GM21447 (cell line): ENCODE data around the gene SLC4A4.

Experiments used
- ATAC-seq: cut with Tn5 transposase; IDR thresholded peaks from one replicate; pipeline ENCODE4 v1.9.1; 2021; ENCODE audit not compliant: unreplicated experiment

Gene SLC4A4

GRCh38 chr4:71586087-71586763 lies 247.4 kb downstream of the SLC4A4 start:
- ATAC-seq, result no peak

DNA sequence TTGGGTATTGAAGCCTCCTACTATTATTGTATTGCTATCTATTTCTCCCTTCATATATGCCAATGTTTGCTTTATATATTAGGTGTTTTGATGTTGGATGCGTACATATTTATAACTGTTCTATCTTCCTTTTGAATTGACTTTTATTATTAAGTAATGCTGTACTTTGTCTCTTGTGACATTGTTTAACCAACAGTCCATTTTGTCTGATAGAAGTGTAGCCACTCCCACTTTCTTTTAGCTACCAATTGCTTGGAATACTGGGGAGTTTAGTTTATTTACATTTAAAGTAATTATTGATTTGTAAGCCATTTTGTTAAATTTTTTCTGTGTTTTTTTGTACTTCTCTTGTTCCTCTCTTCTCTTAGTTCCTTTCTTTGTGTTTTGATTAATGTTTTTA lies 249.2 kb downstream of the SLC4A4 start:
- ATAC-seq, result no peak

GRCh38 chr4:71592793-71593192 lies 254.0 kb downstream of the SLC4A4 start:
- no peak for ATAC-seq

GRCh38 chr4:71593311-71593710 lies 254.5 kb downstream of the SLC4A4 start:
- no peak for ATAC-seq

DNA sequence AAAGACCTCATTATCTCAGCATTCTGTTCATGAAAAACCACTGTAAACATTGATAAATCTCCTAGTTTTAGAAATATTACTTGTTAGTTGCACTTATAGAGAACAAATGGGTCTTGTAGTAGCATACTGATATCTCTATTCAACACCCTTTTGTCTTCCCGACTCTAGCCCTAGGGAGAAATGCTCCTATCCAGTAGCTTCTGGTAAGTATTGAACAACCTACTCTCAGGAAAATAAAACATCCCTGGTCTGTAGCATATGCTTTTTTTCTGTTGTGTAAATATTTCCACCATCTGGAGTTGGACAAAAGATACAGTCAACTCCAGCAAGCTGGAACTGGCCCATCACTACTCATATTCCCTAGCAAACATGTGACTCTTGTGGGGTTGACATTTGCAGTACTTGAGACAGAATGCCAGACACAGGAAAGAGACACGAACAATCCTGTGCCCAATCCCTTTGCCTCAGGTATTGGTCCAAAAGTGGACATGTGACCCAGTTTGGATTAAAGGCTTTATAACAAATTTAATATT lies 256.8 kb downstream of the SLC4A4 start:
- ATAC-seq, result no peak

DNA sequence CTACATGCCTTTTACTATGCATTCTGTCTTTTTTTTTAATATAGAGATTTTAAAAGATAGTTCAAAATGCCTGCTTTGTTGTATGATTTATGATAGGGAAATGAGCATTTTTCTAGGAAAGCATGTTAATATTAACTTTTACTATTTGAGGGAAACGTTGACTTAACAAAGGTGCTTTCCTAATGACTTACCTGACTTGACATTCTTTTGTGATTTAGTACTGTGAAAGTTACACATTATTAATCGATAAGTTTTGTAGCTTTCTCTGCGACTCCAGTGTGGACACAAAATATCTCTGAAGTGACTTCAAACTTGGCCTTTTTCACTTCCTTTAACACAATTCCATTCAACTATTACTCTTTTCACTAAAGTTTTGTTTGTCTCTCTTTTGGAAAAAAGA lies 260.8 kb downstream of the SLC4A4 start:
- no peak for ATAC-seq

- ATAC-seq, result no peak
Measured at GRCh38 chr4:71602289-71602900, 263.6 kb downstream of the SLC4A4 start.

GRCh38 chr4:71604785-71605184 lies 266.0 kb downstream of the SLC4A4 start:
- peak; percentile 89 for ATAC-seq

DNA sequence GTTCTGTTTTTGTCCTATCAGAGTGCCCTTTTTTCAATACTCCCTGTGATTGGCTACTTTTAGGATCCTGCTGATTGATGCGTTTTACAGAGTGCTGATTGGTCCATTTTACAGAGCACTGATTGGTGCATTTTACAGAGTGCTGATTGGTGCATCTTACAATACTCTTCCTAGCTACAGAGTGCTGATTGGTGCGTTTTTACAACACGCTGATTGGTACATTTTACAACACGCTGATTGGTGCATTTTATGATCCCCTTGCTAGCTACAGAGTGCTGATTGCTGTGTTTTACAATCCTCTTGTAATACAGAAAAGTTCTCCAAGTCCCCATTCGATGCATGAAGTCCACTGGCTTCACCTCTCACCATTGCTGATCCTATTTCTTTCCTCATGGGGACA lies 268.3 kb downstream of the SLC4A4 start:
- ATAC-seq, result no peak

- no peak for ATAC-seq
Measured at GRCh38 chr4:71607780-71608677, 269.2 kb downstream of the SLC4A4 start.

DNA sequence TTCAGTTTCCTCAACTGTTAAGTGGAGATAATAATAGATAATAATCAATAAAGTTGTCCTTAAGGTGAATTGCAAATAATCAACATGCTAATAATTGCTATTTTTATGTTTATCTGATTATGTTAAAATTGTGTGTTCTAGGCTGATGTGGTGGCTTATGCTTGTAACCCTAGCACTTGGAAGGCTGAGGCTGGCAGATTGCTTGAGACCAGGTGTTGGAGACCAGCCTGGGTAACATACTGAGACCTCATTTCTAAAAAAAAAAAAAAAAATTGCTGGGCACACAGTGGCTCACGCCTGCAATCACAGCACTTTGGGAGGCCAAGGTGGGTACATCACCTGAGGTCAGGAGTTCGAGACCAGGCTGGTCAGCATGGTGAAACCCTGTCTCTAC lies 269.9 kb downstream of the SLC4A4 start:
- ATAC-seq, result no peak

DNA sequence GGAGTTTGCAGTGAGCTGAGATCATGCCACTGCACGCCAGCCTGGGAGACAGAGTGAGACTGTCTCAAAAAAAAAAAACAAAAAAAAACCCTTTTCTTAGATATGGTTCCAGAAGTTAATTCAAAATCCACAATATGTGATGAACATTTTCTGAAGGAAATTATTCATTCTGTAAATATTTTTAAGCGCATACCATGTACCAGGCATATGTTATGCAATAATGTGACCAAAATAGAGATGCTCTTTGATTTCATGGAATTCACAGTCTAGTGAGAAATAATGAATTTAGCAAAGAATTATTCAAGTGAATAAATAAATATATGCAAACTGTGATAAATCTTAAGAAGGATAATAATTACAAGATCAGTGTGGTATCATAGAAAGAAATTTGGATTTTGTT lies 270.3 kb downstream of the SLC4A4 start:
- ATAC-seq, result no peak

- ATAC-seq, result no peak
Measured at GRCh38 chr4:71609651-71610050, 270.8 kb downstream of the SLC4A4 start.

GRCh38 chr4:71614621-71615020 lies 275.8 kb downstream of the SLC4A4 start:
- no peak for ATAC-seq

GRCh38 chr4:71616168-71616811 lies 277.5 kb downstream of the SLC4A4 start:
- no peak for ATAC-seq
